ENCODE measurements around the gene CTNND2. TPM values are rescaled to one million over a fixed set of nuclear protein-coding genes. Genes with fewer than 3 reads are reported as not detected.

The CTNND2 gene
- polyA plus RNA-seq, 1 of the 3 experiments (the other 2 are of a cell fraction), result not detected

GRCh38 chr5:11056560-11056959 lies 847.7 kb downstream of the CTNND2 start:
- CTCF ChIA-PET, result no interaction called here
- H3K27ac ChIP-seq (ENCODE audit: low read depth in 2 of 2, low read length in 1 of 2), result no peak overlapping the region

GRCh38 chr5:11054014-11054413 lies 850.2 kb downstream of the CTNND2 start:
- no peaks in the 10 kb centered on the region; the same call in 1 of the 2 replicates for H3K27me3 ChIP-seq (ENCODE audit: insufficient read depth)
- no peak overlapping the region for H2AFZ ChIP-seq (ENCODE audit: low read depth)
- H3F3A ChIP-seq (replicated peaks; ENCODE audit: insufficient read depth), result no peaks in the 10 kb centered on the region
- no peak overlapping the region for H3K9ac ChIP-seq
- H3K79me2 ChIP-seq (ENCODE audit: insufficient read depth), result no peaks in the 10 kb centered on the region
- 7% methylated on average over 3 of the region's 3 CpGs for WGBS (ENCODE audit: low lambda C conversion rate)
- no peaks in the 10 kb centered on the region for H3K9me2 ChIP-seq
- H3K36me3 ChIP-seq (replicated peaks in 1 of 2; ENCODE audit: control insufficient read depth in 1 of 2, insufficient read depth in 2 of 2, low read length in 1 of 2), result no peaks in the 10 kb centered on the region
- H3K4me3 ChIP-seq (ENCODE audit: low read depth in 2 of 2, low read length in 1 of 2), result no peak overlapping the region
- TF ChIP-seq EZH2phosphoT487 (IDR thresholded peaks at IDR 0.05; ENCODE audit: borderline replicate concordance, low read depth) (no peak), GABPA (IDR thresholded peaks at IDR 0.05; ENCODE audit: low read depth) (no peak), CHD2 (IDR thresholded peaks at IDR 0.05; ENCODE audit: low read length, partially characterized antibody) (no peak), RXRA (IDR thresholded peaks at IDR 0.05; ENCODE audit: borderline replicate concordance, low read depth) (no peak), USF1 (IDR thresholded peaks at IDR 0.05; ENCODE audit: borderline replicate concordance, low read depth) (no peak), FOSL2 (IDR thresholded peaks at IDR 0.05; ENCODE audit: borderline replicate concordance, low read depth) (no peak)
- CTCF ChIA-PET, result interaction anchor here (1.9 kb wide), 1 partner anchor 10 kb away, joined by 5 read pairs; no protein-coding TSS in a partner anchor
- no peaks in the 10 kb centered on the region for H4K20me1 ChIP-seq (ENCODE audit: insufficient read depth)
- no peak for DNase-seq
- H3K9me3 ChIP-seq, result no peaks in the 10 kb centered on the region
- no peak overlapping the region for H3K4me2 ChIP-seq
- no peaks in the 10 kb centered on the region for H3K4me1 ChIP-seq (ENCODE audit: control insufficient read depth in 1 of 2, insufficient read depth in 2 of 2, low read depth in 1 of 2, low read length in 1 of 2)
- no peak overlapping the region for H3K27ac ChIP-seq (ENCODE audit: low read depth in 2 of 2, low read length in 1 of 2)
- POLR2A ChIA-PET, result no interaction called here

More at GRCh38 chr5:11056560-11056959, 847.7 kb downstream of the CTNND2 start:
- H3K79me2 ChIP-seq (ENCODE audit: insufficient read depth), result no peaks in the 10 kb centered on the region
- POLR2A ChIA-PET, result no interaction called here
- no peak overlapping the region for H3K4me2 ChIP-seq
- no peak overlapping the region for H3K9ac ChIP-seq
- H3K4me1 ChIP-seq (ENCODE audit: control insufficient read depth in 1 of 2, insufficient read depth in 2 of 2, low read depth in 1 of 2, low read length in 1 of 2), result no peaks in the 10 kb centered on the region
- H4K20me1 ChIP-seq (ENCODE audit: insufficient read depth), result no peaks in the 10 kb centered on the region
- no peak overlapping the region for H3K4me3 ChIP-seq (ENCODE audit: low read depth in 2 of 2, low read length in 1 of 2)
- H2AFZ ChIP-seq (ENCODE audit: low read depth), result no peak overlapping the region
- no peaks in the 10 kb centered on the region for H3K36me3 ChIP-seq (replicated peaks in 1 of 2; ENCODE audit: control insufficient read depth in 1 of 2, insufficient read depth in 2 of 2, low read length in 1 of 2)
- H3F3A ChIP-seq (replicated peaks; ENCODE audit: insufficient read depth), result no peaks in the 10 kb centered on the region
- WGBS (ENCODE audit: low lambda C conversion rate), result 7% methylated on average over 2 of the region's 2 CpGs
- H3K27me3 ChIP-seq (ENCODE audit: insufficient read depth), result no peaks in the 10 kb centered on the region; the same call in 1 of the 2 replicates
- no peaks in the 10 kb centered on the region for H3K9me2 ChIP-seq
- DNase-seq, result no peak
- no peaks in the 10 kb centered on the region for H3K9me3 ChIP-seq
- TF ChIP-seq REST (IDR thresholded peaks at IDR 0.05; ENCODE audit: low read depth, low read length), result no peak

All from SK-N-SH (cell line).